Measurements from ENCODE around the gene LUC7L2.

GRCh38 chr7:139430443-139430842 lies 70.7 kb downstream of the LUC7L2 start:
- no peak for TF ChIP-seq CTCF (IDR thresholded peaks at IDR 0.05)
- no peak for TF ChIP-seq POLR2A (IDR thresholded peaks at IDR 0.05)

Measured in esophagus squamous epithelium (tissue), 4 donors.